Erythroblast (primary cell): ENCODE data around the gene NEU2.

Experiments
- GATA1 ChIP-seq: IDR thresholded peaks from 2 replicates; pipeline ENCODE4 v1.6.1; 2011; ENCODE audit warnings: low read depth, mild to moderate bottlenecking, control low read depth, low read length, moderate library complexity
- POLR2A ChIP-seq: IDR thresholded peaks from 2 replicates; pipeline ENCODE4 v1.6.1; 2011; ENCODE audit warnings: mild to moderate bottlenecking, low read length

GRCh38 chr2:233062946-233063268 is 30.4 kb downstream of the NEU2 start:
- TF ChIP-seq GATA1 (no peak), POLR2A (no peak)
